ENCODE results near the gene WDR90.
A peak's percentile ranks its signal among the peaks of the same experiment; 100 is the strongest.

The WDR90 gene

GRCh38 chr16:638836-639235 lies 10.3 kb upstream of the WDR90 start:
- H3K4me3 ChIP-seq (ENCODE audit: low read length) = no peak overlapping the region
- no peak for TF ChIP-seq ZNF274 (IDR thresholded peaks at IDR 0.05; ENCODE audit: low read depth, low read length)

GRCh38 chr16:640614-641013 lies 8.6 kb upstream of the WDR90 start:
- TF ChIP-seq ZNF274 (IDR thresholded peaks at IDR 0.05; ENCODE audit: low read depth, low read length) = no peak
- H3K4me3 ChIP-seq (ENCODE audit: low read length) = no peak overlapping the region

GRCh38 chr16:641326-642188 lies 7.6 kb upstream of the WDR90 start, which contains the start of gene MCRIP2:
Gene MCRIP2 (plus strand): TSS chr16:641828. CDS start chr16:641992, 164 bp downstream.
- TF ChIP-seq ZNF274 (IDR thresholded peaks at IDR 0.05; ENCODE audit: low read depth, low read length) = no peak

GRCh38 chr16:642189-643049 lies 6.7 kb upstream of the WDR90 start:
- peak overlapping the region; percentile 76 for H3K4me3 ChIP-seq (ENCODE audit: low read length)
- no peak for TF ChIP-seq ZNF274 (IDR thresholded peaks at IDR 0.05; ENCODE audit: low read depth, low read length)

More at GRCh38 chr16:641326-642188, 7.6 kb upstream of the WDR90 start, which contains the start of gene MCRIP2:
- H3K4me3 ChIP-seq (ENCODE audit: low read length) = peak within 1 kb of the TSS; percentile 76

GRCh38 chr16:643050-643368 lies 6.2 kb upstream of the WDR90 start:
- H3K4me3 ChIP-seq (ENCODE audit: low read length) = peak overlapping the region; percentile 76; the same call in 1 of the 2 replicates
- TF ChIP-seq ZNF274 (IDR thresholded peaks at IDR 0.05; ENCODE audit: low read depth, low read length) = no peak

GRCh38 chr16:644556-644955 lies 4.6 kb upstream of the WDR90 start:
- H3K4me3 ChIP-seq (ENCODE audit: low read length) = no peak overlapping the region
- no peak for TF ChIP-seq ZNF274 (IDR thresholded peaks at IDR 0.05; ENCODE audit: low read depth, low read length)

GRCh38 chr16:645852-646678 lies 3.1 kb upstream of the WDR90 start:
- H3K4me3 ChIP-seq (ENCODE audit: low read length) = no peak overlapping the region
- TF ChIP-seq ZNF274 (IDR thresholded peaks at IDR 0.05; ENCODE audit: low read depth, low read length) = no peak

- H3K4me3 ChIP-seq (ENCODE audit: low read length) = no peak overlapping the region
- no peak for TF ChIP-seq ZNF274 (IDR thresholded peaks at IDR 0.05; ENCODE audit: low read depth, low read length)
Measured at GRCh38 chr16:646679-647172, 2.4 kb upstream of the WDR90 start.

- no peak overlapping the region for H3K4me3 ChIP-seq (ENCODE audit: low read length)
- TF ChIP-seq ZNF274 (IDR thresholded peaks at IDR 0.05; ENCODE audit: low read depth, low read length) = no peak
Measured at GRCh38 chr16:647173-647902, 1.8 kb upstream of the WDR90 start.

GRCh38 chr16:648071-648780 lies 939 bp upstream of the WDR90 start:
- no peak for TF ChIP-seq ZNF274 (IDR thresholded peaks at IDR 0.05; ENCODE audit: low read depth, low read length)
- H3K4me3 ChIP-seq (ENCODE audit: low read length) = peak overlapping the region; percentile 75; the same call in 1 of the 2 replicates

- peak overlapping the region; percentile 75; the same call in 1 of the 2 replicates for H3K4me3 ChIP-seq (ENCODE audit: low read length)
- TF ChIP-seq ZNF274 (IDR thresholded peaks at IDR 0.05; ENCODE audit: low read depth, low read length) = no peak
Measured at GRCh38 chr16:649631-650030, 466 bp downstream of the WDR90 start.

GRCh38 chr16:651844-652243 lies 2.7 kb downstream of the WDR90 start:
- H3K4me3 ChIP-seq (ENCODE audit: low read length) = no peak overlapping the region
- TF ChIP-seq ZNF274 (IDR thresholded peaks at IDR 0.05; ENCODE audit: low read depth, low read length) = no peak
